WTC11 (cell line): ENCODE data around the gene TNS3. TPM values are rescaled to one million over a fixed set of nuclear protein-coding genes. Genes with fewer than 3 reads are reported as not detected.
"Not testable (repeated sequence)": the region's sequence is repeated elsewhere in the genome, so short reads cannot be mapped to it uniquely, and the experiment has no call there.

ENCODE experiments used
- ATAC-seq: fragments of 200-7000 bp; cut with Tn5 transposase; 2 replicates; pipeline ENCODE4 v1.10.0; 2021; ENCODE audit warnings: mild to moderate bottlenecking, moderate library complexity
- CTCF ChIA-PET: fragments of 300-600 bp; sonication (Branson Sonifier 250); formaldehyde crosslinking; loops from one replicate; lab custom pipeline; 2021; ENCODE audit warnings: antibody characterized with exemption; lab: Charles Lee
- POLR2A ChIA-PET: fragments of 350-600 bp; sonication (Branson Sonifier 250); formaldehyde crosslinking; loops from one replicate; lab custom pipeline; 2021; ENCODE audit warnings: antibody characterized with exemption; lab: Charles Lee
- DNase-seq: peaks from one replicate; pipeline ENCODE4 v3.0.0; 2021; ENCODE audit warnings: low spot score
- H3K27ac Mint-ChIP-seq: 2 replicates; pipeline ENCODE4 v1.8.0; 2021; ENCODE audit warnings: mixed read lengths
- H3K27me3 Mint-ChIP-seq: 2 replicates; pipeline ENCODE4 v1.8.0; 2021; ENCODE audit warnings: low read depth, mild to moderate bottlenecking, moderate library complexity, mixed read lengths
- H3K36me3 Mint-ChIP-seq: 2 replicates; pipeline ENCODE4 v1.8.0; 2021; ENCODE audit warnings: mixed read lengths
- H3K4me1 Mint-ChIP-seq: 2 replicates; pipeline ENCODE4 v1.8.0; 2022; ENCODE audit warnings: mixed read lengths
- H3K4me3 Mint-ChIP-seq: 2 replicates; pipeline ENCODE4 v1.8.0; 2021; ENCODE audit warnings: mild to moderate bottlenecking, moderate library complexity, mixed read lengths
- H3K9me3 Mint-ChIP-seq: 2 replicates; pipeline ENCODE4 v1.8.0; 2021; ENCODE audit warnings: mixed read lengths
- AFF4 ChIP-seq: sonication (generic); formaldehyde crosslinking; IDR thresholded peaks from 2 replicates; pipeline ENCODE4 v1.8.1; 2023; ENCODE audit warnings: mild to moderate bottlenecking, missing genetic modification reagents, borderline replicate concordance
- ATF1 ChIP-seq: sonication (generic); formaldehyde crosslinking; IDR thresholded peaks from 2 replicates; pipeline ENCODE4 v1.8.1; 2023; ENCODE audit warnings: mild to moderate bottlenecking, moderate library complexity, missing genetic modification reagents
- CREM ChIP-seq: sonication (generic); formaldehyde crosslinking; IDR thresholded peaks from 2 replicates; pipeline ENCODE4 v1.8.1; 2022; ENCODE audit warnings: mild to moderate bottlenecking, missing genetic modification reagents, moderate library complexity
- ELF4 ChIP-seq: sonication (generic); formaldehyde crosslinking; IDR thresholded peaks from 2 replicates; pipeline ENCODE4 v1.8.1; 2022; ENCODE audit warnings: low read depth, mild to moderate bottlenecking, moderate library complexity, missing genetic modification reagents
- GRHL2 ChIP-seq: fragments of 250-450 bp; sonication (Bioruptor Pico); IDR thresholded peaks from 2 replicates; pipeline ENCODE4 v1.8.0; 2022; ENCODE audit warnings: mild to moderate bottlenecking, moderate library complexity; ENCODE audit not compliant: insufficient replicate concordance, severe bottlenecking
- MXD4 ChIP-seq: fragments of 250-450 bp; sonication (Bioruptor Pico); IDR thresholded peaks from 2 replicates; pipeline ENCODE4 v1.8.0; 2021; ENCODE audit warnings: mild to moderate bottlenecking, moderate library complexity, borderline replicate concordance
- NFATC4 ChIP-seq: fragments of 250-450 bp; sonication (Bioruptor Pico); IDR thresholded peaks from 2 replicates; pipeline ENCODE4 v1.9.0; 2021; ENCODE audit warnings: mild to moderate bottlenecking
- NR2C2 ChIP-seq: sonication (generic); formaldehyde crosslinking; IDR thresholded peaks from 2 replicates; pipeline ENCODE4 v1.8.0; 2022; ENCODE audit warnings: mild to moderate bottlenecking, missing genetic modification reagents
- PRRX2 ChIP-seq: fragments of 250-450 bp; sonication (Bioruptor Pico); IDR thresholded peaks from 2 replicates; pipeline ENCODE4 v1.8.0; 2021; ENCODE audit warnings: mild to moderate bottlenecking
- RELA ChIP-seq: sonication (generic); formaldehyde crosslinking; IDR thresholded peaks from 2 replicates; pipeline ENCODE4 v1.8.1; 2022; ENCODE audit warnings: missing genetic modification reagents, mild to moderate bottlenecking, borderline replicate concordance
- ZNF121 ChIP-seq: sonication (generic); formaldehyde crosslinking; IDR thresholded peaks from 2 replicates; pipeline ENCODE4 v1.8.0; 2023; ENCODE audit warnings: missing genetic modification reagents
- ZNF396 ChIP-seq: fragments of 250-450 bp; sonication (Bioruptor Pico); IDR thresholded peaks from 2 replicates; pipeline ENCODE4 v1.8.0; 2021; ENCODE audit warnings: mild to moderate bottlenecking, moderate library complexity, borderline replicate concordance
- ZNF671 ChIP-seq: fragments of 250-450 bp; sonication (Bioruptor Pico); IDR thresholded peaks from 2 replicates; pipeline ENCODE4 v1.8.0; 2021; ENCODE audit warnings: mild to moderate bottlenecking
- total RNA-seq: library from RNA; stranded (reverse); gene quantifications from 3 replicates; pipeline ENCODE4 v1.2.3, GENCODE V29; 2021
- TF ChIP-seq, protein P1 (sequence below): sonication (generic); formaldehyde crosslinking; IDR thresholded peaks from 2 replicates; pipeline ENCODE4 v1.8.1; 2023; ENCODE audit warnings: mild to moderate bottlenecking, missing genetic modification reagents, moderate library complexity
- TF ChIP-seq, protein P2 (sequence below): sonication (generic); formaldehyde crosslinking; IDR thresholded peaks from 2 replicates; pipeline ENCODE4 v1.8.1; 2023; ENCODE audit warnings: mild to moderate bottlenecking, missing genetic modification reagents, moderate library complexity
- TF ChIP-seq, protein P3 (sequence below): sonication (generic); formaldehyde crosslinking; IDR thresholded peaks from 2 replicates; pipeline ENCODE4 v1.8.1; 2022; ENCODE audit warnings: missing genetic modification reagents, borderline replicate concordance
- TF ChIP-seq, protein P4 (sequence below): fragments of 250-450 bp; sonication (Bioruptor Pico); IDR thresholded peaks from 2 replicates; pipeline ENCODE4 v1.9.0; 2021; ENCODE audit warnings: mild to moderate bottlenecking, borderline replicate concordance

The TNS3 gene
- total RNA-seq, 1 experiment from 2014 or later: 37.7 TPM

DNA sequence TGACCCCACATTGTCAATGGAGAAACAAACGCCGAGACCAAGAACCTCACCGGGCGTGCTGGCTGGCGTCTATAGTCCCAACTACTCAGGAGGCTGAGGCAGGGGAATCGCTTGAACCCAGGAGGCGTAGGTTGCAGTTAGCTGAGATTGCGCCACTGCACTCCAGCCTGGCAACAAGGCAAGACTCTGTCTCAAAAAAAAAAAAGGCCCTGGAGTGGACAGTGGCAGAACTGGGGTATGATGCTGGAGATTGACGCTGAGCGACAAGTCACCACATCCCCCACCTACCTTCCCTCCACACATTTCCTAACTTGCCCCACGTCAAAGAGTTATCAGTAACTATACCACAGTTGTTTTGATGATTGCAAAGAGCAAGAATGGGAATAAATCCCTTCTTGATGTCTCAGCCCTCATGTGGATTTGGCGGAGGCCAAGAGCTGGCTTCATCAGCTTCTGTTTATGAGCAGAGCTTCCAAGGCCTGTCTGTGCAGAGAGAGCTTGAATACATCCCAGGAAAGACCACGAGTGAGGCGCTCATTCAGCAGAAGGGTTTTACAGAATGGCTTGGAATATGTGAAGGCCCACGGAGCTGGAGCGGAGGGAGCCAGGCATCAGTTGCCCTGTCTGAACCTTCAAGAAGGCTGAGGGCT, 28.0 kb upstream of the TNS3 start (continued):
- no peak for TF ChIP-seq ELF4
- TF ChIP-seq, protein P1, sequence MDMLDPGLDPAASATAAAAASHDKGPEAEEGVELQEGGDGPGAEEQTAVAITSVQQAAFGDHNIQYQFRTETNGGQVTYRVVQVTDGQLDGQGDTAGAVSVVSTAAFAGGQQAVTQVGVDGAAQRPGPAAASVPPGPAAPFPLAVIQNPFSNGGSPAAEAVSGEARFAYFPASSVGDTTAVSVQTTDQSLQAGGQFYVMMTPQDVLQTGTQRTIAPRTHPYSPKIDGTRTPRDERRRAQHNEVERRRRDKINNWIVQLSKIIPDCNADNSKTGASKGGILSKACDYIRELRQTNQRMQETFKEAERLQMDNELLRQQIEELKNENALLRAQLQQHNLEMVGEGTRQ (CRISPR knock-in tag): no peak

- H3K36me3 Mint-ChIP-seq, H3K4me1 Mint-ChIP-seq, H3K27ac Mint-ChIP-seq, POLR2A ChIA-PET, H3K4me3 Mint-ChIP-seq, CTCF ChIA-PET, H3K27me3 Mint-ChIP-seq, DNase-seq, H3K9me3 Mint-ChIP-seq, ATAC-seq: not testable (repeated sequence)
Measured at GRCh38 chr7:47606593-47607046, 24.7 kb upstream of the TNS3 start.

DNA sequence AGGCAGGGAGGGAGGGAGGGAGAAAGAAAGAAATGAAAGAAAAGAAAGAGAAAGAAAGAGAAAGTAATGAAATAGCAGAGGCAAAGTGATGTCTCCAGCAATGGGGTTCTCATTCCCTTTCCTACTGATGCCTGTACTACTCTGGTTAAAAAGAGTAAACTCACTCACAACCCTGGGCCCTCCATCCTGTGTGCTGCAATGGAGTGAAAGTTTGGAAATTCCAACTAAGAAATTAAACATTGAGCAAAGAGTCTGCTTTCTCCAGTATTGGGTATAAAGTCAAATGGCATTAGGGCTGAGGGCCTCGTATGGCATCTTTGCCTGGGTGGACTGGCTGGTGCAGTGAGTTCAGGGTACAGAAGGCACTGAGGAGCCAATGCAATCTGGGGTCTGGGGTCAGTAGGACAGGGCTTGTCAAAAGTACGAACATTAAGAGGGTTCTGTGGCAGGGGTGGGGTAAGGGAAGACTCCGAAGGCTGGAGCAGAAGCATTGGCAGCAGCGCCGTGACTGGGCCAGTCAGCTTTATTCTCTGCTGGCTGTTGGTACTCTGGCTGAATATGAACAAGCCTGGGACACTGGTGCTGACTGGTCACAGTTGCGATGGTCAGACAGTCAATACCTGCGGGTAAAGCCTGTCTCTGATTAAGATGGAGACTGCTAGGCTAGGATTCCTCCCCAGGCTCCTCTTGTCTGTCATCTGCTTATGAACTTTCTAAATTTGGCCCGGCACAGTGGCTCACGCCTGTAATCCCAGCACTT, 24.1 kb upstream of the TNS3 start:
- DNase-seq: no peak
- ChIA-PET CTCF (no interaction called here), POLR2A (no interaction called here)
- no peak for ATAC-seq
- Mint-ChIP-seq H3K9me3 (peaks cover 6% of the 10 kb centered on the region; the same call in 1 of the 2 replicates), H3K4me3 (no peak overlapping the region), H3K27me3 (no peaks in the 10 kb centered on the region), H3K36me3 (0 out of 2 replicates have a peak, but pooled peaks cover 3% of the 10 kb centered on the region), H3K4me1 (no peaks in the 10 kb centered on the region), H3K27ac (no peak overlapping the region)
- TF ChIP-seq ZNF396 (CRISPR knock-in tag) (no peak), NR2C2 (CRISPR knock-in tag) (no peak), ZNF671 (CRISPR knock-in tag) (no peak), ATF1 (CRISPR knock-in tag) (no peak), PRRX2 (CRISPR knock-in tag) (no peak), AFF4 (CRISPR knock-in tag) (no peak), ZNF121 (CRISPR knock-in tag) (no peak), MXD4 (CRISPR knock-in tag) (no peak), RELA (CRISPR knock-in tag) (no peak), GRHL2 (no peak), NFATC4 (CRISPR knock-in tag) (no peak), CREM (no peak)
- TF ChIP-seq, protein P2, sequence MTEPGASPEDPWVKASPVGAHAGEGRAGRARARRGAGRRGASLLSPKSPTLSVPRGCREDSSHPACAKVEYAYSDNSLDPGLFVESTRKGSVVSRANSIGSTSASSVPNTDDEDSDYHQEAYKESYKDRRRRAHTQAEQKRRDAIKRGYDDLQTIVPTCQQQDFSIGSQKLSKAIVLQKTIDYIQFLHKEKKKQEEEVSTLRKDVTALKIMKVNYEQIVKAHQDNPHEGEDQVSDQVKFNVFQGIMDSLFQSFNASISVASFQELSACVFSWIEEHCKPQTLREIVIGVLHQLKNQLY (CRISPR knock-in tag): no peak
- TF ChIP-seq, protein P3, sequence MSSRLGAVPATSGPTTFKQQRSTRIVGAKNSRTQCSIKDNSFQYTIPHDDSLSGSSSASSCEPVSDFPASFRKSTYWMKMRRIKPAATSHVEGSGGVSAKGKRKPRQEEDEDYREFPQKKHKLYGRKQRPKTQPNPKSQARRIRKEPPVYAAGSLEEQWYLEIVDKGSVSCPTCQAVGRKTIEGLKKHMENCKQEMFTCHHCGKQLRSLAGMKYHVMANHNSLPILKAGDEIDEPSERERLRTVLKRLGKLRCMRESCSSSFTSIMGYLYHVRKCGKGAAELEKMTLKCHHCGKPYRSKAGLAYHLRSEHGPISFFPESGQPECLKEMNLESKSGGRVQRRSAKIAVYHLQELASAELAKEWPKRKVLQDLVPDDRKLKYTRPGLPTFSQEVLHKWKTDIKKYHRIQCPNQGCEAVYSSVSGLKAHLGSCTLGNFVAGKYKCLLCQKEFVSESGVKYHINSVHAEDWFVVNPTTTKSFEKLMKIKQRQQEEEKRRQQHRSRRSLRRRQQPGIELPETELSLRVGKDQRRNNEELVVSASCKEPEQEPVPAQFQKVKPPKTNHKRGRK (CRISPR knock-in tag): no peak
- TF ChIP-seq, protein P4, sequence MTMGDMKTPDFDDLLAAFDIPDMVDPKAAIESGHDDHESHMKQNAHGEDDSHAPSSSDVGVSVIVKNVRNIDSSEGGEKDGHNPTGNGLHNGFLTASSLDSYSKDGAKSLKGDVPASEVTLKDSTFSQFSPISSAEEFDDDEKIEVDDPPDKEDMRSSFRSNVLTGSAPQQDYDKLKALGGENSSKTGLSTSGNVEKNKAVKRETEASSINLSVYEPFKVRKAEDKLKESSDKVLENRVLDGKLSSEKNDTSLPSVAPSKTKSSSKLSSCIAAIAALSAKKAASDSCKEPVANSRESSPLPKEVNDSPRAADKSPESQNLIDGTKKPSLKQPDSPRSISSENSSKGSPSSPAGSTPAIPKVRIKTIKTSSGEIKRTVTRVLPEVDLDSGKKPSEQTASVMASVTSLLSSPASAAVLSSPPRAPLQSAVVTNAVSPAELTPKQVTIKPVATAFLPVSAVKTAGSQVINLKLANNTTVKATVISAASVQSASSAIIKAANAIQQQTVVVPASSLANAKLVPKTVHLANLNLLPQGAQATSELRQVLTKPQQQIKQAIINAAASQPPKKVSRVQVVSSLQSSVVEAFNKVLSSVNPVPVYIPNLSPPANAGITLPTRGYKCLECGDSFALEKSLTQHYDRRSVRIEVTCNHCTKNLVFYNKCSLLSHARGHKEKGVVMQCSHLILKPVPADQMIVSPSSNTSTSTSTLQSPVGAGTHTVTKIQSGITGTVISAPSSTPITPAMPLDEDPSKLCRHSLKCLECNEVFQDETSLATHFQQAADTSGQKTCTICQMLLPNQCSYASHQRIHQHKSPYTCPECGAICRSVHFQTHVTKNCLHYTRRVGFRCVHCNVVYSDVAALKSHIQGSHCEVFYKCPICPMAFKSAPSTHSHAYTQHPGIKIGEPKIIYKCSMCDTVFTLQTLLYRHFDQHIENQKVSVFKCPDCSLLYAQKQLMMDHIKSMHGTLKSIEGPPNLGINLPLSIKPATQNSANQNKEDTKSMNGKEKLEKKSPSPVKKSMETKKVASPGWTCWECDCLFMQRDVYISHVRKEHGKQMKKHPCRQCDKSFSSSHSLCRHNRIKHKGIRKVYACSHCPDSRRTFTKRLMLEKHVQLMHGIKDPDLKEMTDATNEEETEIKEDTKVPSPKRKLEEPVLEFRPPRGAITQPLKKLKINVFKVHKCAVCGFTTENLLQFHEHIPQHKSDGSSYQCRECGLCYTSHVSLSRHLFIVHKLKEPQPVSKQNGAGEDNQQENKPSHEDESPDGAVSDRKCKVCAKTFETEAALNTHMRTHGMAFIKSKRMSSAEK: no peak
- TF ChIP-seq, protein P1 (CRISPR knock-in tag): no peak
